Activated CD8-positive, alpha-beta T cell treated with anti-CD3 and anti-CD28 coated beads, Interleukin-2, amount 10 ng/mL, durations not matched to agents 7 days and 5 days (primary cell): ENCODE data around the gene NLRC5. TPM values are rescaled to one million over a fixed set of nuclear protein-coding genes. Genes with fewer than 3 reads are reported as not detected.
A peak's percentile ranks its signal among the peaks of the same experiment; 100 is the strongest.
"Not testable (repeated sequence)": the region's sequence is repeated elsewhere in the genome, so short reads cannot be mapped to it uniquely, and the experiment has no call there.

Source experiments
- ATAC-seq: fragments of 150-1000 bp; cut with Tn5 transposase; one replicate; pipeline ENCODE4 v1.10.0; 2021; ENCODE audit warnings: moderate library complexity
- CTCF ChIA-PET: fragments of 350-600 bp; sonication (Branson Sonifier 250); formaldehyde crosslinking; loops from one replicate; lab custom pipeline; 2021; ENCODE audit warnings: antibody characterized with exemption; lab: Charles Lee
- POLR2A ChIA-PET: fragments of 350-600 bp; sonication (Branson Sonifier 250); formaldehyde crosslinking; loops from one replicate; lab custom pipeline; 2021; ENCODE audit warnings: antibody characterized with exemption; lab: Charles Lee
- DNase-seq: peaks from one replicate; pipeline ENCODE4 v3.0.0-alpha.2; 2020
- H3K27ac Mint-ChIP-seq: one replicate; pipeline ENCODE4 v1.8.0; 2021; ENCODE audit warnings: mild to moderate bottlenecking, mixed read lengths
- H3K27me3 Mint-ChIP-seq: one replicate; pipeline ENCODE4 v1.8.0; 2021; ENCODE audit warnings: low read depth, mixed read lengths
- H3K36me3 Mint-ChIP-seq: one replicate; pipeline ENCODE4 v1.8.0; 2021; ENCODE audit warnings: low read depth, mixed read lengths
- H3K4me1 Mint-ChIP-seq: one replicate; pipeline ENCODE4 v1.8.0; 2021; ENCODE audit warnings: low read depth, mixed read lengths
- H3K4me3 Mint-ChIP-seq: one replicate; pipeline ENCODE4 v1.8.0; 2021; ENCODE audit warnings: mild to moderate bottlenecking, mixed read lengths
- H3K9me3 Mint-ChIP-seq: one replicate; pipeline ENCODE4 v1.8.0; 2022; ENCODE audit warnings: mixed read lengths; ENCODE audit not compliant: insufficient read depth
- total RNA-seq, 2 experiments: library from RNA; stranded (reverse); gene quantifications; one replicate each; pipeline ENCODE4 v1.2.3, GENCODE V29; 2021

NLRC5 gene
- total RNA-seq, 2 experiments from 2014 or later = 280 to 291 TPM

DNA sequence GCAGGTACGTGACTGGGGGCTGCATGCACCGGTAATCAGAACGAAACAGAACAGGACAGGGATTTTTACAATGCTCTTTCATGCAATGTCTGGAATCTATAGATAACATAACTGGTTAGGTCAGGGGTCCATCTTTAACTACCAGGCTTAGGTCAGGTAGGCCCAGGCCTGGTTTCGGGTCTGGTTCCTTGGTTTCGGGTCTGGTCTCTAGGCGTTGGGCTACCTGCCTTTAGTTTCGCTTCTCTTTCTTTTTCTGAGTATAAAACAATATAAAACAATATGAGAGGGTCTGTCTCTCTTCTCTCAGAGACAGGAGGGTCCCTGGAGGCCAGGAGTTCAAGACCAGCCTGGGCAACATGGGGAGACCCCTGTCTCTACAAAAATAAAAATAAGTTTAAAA, 15.5 kb upstream of the NLRC5 start:
- H3K27ac Mint-ChIP-seq, H3K27me3 Mint-ChIP-seq: not testable (repeated sequence)

DNA sequence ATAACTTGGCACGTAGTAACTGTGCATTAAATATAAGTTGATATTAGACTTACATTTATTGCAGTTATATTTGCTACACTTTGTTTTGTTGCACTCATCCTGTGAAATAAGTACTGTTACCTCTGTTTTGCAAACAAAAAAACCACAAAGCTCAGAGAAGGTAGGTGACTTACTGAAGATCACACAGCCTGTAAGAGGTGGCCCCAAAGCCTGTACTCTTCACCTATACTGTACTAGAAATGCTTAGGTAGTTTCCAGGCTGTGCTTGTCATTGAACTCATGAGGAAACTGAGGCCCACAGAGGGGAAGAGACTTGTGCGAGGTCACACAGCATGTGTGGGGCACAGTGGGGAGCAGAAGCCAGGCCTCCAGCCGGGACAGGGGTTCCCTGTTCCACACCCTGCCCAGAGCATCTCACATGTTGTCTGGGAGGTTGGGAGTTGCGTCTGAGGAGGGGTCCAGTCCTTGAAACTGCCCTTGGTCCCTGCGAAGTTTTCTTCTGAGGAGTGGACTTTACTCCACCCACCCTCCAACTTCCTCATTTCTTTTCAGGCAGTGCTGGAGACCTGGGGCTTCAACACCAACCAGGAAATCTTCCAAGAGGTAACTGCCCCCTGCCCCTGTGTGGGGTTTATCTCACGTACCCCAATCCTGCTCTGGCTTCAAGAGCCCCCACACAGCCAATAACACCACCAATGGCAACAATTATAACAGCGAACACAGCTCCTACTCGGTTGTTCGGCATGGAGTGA, 14.6 kb upstream of the NLRC5 start:
- ATAC-seq (no peak), DNase-seq (no peak)
- Mint-ChIP-seq H3K27ac (peak overlapping the region; percentile 16), H3K36me3 (peaks cover 8% of the 10 kb centered on the region), H3K4me3 (no peak overlapping the region), H3K9me3 (no peaks in the 10 kb centered on the region), H3K4me1 (peaks cover 35% of the 10 kb centered on the region), H3K27me3 (no peaks in the 10 kb centered on the region)
- POLR2A ChIA-PET = interaction anchor here (0.7 kb wide), 1 partner anchor 43 kb away, joined by 5 read pairs; no protein-coding TSS in a partner anchor
- CTCF ChIA-PET = interaction anchor here (1.4 to 10.2 kb wide), 2 partner anchors 10 to 13 kb away, joined by 4 to 87 read pairs; no protein-coding TSS in a partner anchor

More for the DNA sequence above, 15.5 kb upstream of the NLRC5 start:
- H3K36me3 Mint-ChIP-seq, DNase-seq, POLR2A ChIA-PET, H3K9me3 Mint-ChIP-seq, ATAC-seq, H3K4me3 Mint-ChIP-seq: not testable (repeated sequence)
- H3K4me1 Mint-ChIP-seq = peaks cover 32% of the 10 kb centered on the region
- CTCF ChIA-PET = interaction anchor here (1.4 to 10.2 kb wide), 2 partner anchors 10 to 13 kb away, joined by 4 to 87 read pairs; no protein-coding TSS in a partner anchor

DNA sequence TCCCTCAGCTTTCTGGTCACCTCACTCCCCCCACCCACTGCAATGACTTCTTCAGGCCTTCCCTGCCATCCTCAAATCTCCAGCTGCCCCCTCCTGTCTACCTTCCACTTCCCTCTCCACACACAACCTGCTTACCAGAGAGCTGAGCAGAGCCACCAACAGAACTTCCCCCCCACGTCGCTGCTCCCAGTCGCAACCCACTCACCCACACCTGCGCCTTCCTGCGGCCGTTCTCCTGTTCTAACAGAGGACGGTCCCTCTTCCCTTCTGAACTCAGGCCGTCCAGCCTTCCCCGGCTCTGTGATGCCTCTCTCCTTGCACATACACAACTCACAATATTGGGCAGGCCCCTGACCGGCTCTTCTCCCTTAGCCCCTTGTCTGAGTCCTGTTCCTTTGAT, 13.6 kb upstream of the NLRC5 start:
- Mint-ChIP-seq H3K9me3 (no peaks in the 10 kb centered on the region), H3K27ac (no peak overlapping the region), H3K36me3 (peaks cover 11% of the 10 kb centered on the region), H3K27me3 (no peaks in the 10 kb centered on the region), H3K4me1 (peaks cover 41% of the 10 kb centered on the region), H3K4me3 (no peak overlapping the region)
- ChIA-PET CTCF (interaction anchor here (10.2 kb wide), 1 partner anchor 11 kb away, joined by 87 read pairs; no protein-coding TSS in a partner anchor), POLR2A (no interaction called here)
- ATAC-seq (no peak), DNase-seq (no peak)

DNA sequence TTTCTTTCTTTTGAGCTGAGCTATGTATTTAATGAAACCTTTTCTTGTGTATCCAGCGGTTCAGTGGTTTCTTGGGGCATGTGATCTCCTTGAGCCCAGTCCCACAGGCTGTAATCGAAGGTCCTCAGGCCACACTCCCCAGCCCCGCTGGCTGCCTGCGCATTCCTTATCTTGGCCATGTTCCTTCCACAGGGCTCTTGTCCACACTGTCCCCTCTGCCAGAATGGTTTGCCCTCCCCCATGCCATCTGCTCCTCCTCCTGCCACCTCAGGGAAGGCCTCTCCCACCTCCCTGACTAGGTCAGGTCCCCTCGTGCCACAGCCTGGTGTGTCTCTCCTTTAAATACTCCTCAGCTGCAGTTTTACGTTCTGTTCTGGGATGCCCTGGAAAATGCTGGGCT, 12.1 kb upstream of the NLRC5 start:
- no peak for DNase-seq
- Mint-ChIP-seq H3K4me3 (no peak overlapping the region), H3K27me3 (no peaks in the 10 kb centered on the region), H3K27ac (no peak overlapping the region), H3K4me1 (peaks cover 53% of the 10 kb centered on the region), H3K9me3 (no peaks in the 10 kb centered on the region), H3K36me3 (peaks cover 25% of the 10 kb centered on the region)
- no peak for ATAC-seq
- ChIA-PET CTCF (interaction anchor here (10.2 kb wide), 1 partner anchor 13 kb away, joined by 87 read pairs; no protein-coding TSS in a partner anchor), POLR2A (interaction anchor here (0.6 to 2.1 kb wide), 3 partner anchors 9 to 30 kb away, joined by 3 to 8 read pairs (median 4); partner anchors contain the start of gene NLRC5)

DNA sequence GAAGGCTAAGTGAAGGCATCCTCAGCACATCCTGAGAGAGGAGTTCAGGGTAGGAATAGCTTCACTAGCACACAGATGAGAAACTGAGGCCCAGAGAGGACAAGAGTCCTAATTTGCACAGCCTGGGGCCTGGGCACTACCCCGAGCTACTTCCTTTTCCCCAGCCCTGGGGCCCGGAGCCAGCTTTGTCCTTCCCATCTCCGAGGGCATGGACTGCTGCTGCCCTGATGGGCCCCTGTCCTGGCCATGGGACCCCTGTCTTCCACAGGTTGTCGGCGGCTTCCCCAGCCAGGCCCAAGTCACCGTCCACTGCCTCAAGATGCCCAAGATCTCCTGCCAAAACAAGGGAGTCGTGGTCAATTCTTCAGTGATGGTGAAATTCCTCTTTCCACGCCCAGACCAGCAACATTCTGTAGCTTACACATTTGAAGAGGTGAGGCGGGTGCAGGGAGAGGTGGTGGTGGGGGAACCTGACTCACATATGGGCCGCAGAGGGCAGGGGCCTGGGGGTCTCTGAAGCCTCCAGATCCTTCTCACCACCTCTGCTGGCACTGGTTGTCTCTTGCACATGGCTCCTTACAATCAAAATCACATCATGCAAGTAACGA, 11.4 kb upstream of the NLRC5 start:
- Mint-ChIP-seq H3K27ac (no peak overlapping the region), H3K4me1 (peaks cover 58% of the 10 kb centered on the region), H3K36me3 (peaks cover 31% of the 10 kb centered on the region), H3K9me3 (no peaks in the 10 kb centered on the region), H3K27me3 (no peaks in the 10 kb centered on the region), H3K4me3 (no peak overlapping the region)
- ATAC-seq (no peak), DNase-seq (no peak)
- CTCF ChIA-PET = interaction anchor here (10.2 kb wide), 1 partner anchor 14 kb away, joined by 87 read pairs; no protein-coding TSS in a partner anchor
- POLR2A ChIA-PET = interaction anchor here (0.6 to 2.1 kb wide), 2 partner anchors 11 to 29 kb away, joined by 3 to 8 read pairs; partner anchors contain the start of gene NLRC5

DNA sequence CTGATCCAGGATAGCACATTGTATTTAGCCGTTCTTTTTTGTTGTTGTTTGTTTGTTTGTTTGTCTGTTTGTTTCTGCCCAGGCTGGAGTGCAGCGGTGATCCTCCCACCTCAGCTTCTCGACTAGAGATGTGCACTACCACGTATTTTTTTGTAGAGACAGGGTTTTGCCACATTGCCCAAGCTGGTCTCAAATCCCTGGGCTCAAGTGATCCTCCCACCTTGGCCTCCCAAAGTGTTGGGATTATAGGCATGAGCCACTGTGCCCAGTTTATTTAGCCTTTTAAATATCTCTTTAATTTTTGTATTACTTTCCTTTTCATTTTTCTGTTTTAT, 9.2 kb upstream of the NLRC5 start:
- Mint-ChIP-seq H3K9me3 (no peaks in the 10 kb centered on the region), H3K36me3 (peaks cover 47% of the 10 kb centered on the region), H3K4me3 (no peak overlapping the region), H3K4me1 (peaks cover 66% of the 10 kb centered on the region), H3K27ac (peak overlapping the region; percentile 1), H3K27me3 (no peaks in the 10 kb centered on the region)
- ChIA-PET CTCF (interaction anchor here (10.2 kb wide), 1 partner anchor 16 kb away, joined by 87 read pairs; no protein-coding TSS in a partner anchor), POLR2A (interaction anchor here (0.8 kb wide), 1 partner anchor 9 kb away, joined by 3 read pairs; the partner anchor contains the start of gene NLRC5)
- ATAC-seq (no peak), DNase-seq (no peak)

DNA sequence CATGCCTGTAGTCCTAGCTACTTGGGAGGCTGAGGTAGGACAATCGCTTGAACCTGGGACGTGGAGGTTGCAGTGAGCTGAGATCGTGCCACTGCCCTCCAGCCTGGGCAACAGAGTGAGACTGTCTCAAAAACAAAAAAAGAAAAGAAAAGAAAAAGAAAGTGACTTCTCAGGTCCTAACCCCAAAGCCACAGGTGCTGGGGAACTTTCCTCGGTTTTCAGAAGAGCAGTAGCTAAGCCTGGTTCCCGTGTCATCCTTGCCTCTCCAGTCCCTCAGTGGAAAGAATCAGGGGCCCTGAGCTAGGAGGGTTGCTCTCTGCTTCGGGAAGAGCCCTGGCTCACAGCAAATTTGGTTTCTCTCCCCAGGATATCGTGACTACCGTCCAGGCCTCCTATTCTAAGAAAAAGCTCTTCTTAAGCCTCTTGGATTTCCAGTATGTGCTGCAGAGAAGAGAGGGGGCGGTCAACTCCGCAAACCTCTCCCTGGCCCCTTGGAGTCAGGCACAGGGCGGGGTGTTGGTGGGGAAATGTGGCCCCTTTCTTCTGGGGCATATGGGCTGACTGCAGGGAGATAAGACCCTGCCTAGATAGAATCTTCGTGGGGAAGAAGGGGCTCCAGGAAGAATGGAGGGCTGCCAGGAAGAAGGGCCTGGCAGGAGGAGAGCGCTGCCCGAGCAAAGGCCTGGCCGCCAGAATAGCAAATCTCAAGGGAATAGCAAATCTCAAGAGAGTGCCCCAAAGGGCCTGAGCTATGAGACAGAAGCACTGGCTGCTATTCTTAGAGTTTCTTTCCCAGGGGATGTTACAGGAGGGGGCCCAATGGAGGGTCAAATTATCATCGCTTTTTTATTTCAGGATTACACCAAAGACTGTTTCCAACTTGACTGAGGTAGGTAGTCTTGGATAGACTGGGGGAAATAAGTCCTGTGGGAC, 8.3 kb upstream of the NLRC5 start:
- POLR2A ChIA-PET = interaction anchor here (0.8 to 1.6 kb wide), 3 partner anchors 9 to 11 kb away, joined by 3 to 4 read pairs (median 3); partner anchors contain the start of gene NLRC5
- peak overlapping the region; percentile 29 for H3K4me3 Mint-ChIP-seq

DNA sequence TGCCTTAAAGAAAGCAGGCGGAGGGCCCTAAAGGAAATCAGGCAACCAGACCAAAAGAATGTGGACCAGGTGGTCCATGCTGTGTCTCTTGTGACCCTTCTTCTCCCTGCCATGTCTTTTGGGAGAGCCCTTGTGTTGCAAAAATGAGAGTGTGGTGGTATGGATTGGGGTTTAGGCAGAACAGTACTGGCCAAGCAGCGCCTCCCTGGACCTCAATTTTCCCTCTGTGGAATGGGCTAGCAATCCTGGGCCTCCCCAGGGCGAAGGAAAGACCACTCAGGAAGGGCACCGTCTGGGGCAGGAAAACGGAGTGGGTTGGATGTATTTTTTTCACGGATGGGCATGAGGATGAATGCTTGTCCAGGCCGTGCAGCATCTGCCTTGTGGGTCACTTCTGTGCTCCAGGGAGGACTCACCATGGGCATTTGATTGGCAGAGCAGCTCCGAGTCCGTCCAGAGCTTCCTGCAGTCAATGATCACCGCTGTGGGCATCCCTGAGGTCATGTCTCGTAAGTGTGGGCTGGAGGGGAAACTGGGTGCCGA, 7.6 kb upstream of the NLRC5 start:
- CTCF ChIA-PET = interaction anchor here (8.5 to 10.2 kb wide), 2 partner anchors 16 to 18 kb away, joined by 87 to 107 read pairs; no protein-coding TSS in a partner anchor
- peak overlapping the region; percentile 66 for H3K27ac Mint-ChIP-seq
- POLR2A ChIA-PET = interaction anchor here (1.0 to 1.6 kb wide), 3 partner anchors 10 to 12 kb away, joined by 3 to 4 read pairs (median 4); no protein-coding TSS in a partner anchor
- no peak for ATAC-seq
- H3K36me3 Mint-ChIP-seq = peaks cover 56% of the 10 kb centered on the region
- peaks cover 72% of the 10 kb centered on the region for H3K4me1 Mint-ChIP-seq
- H3K27me3 Mint-ChIP-seq = no peaks in the 10 kb centered on the region
- no peak for DNase-seq
- H3K9me3 Mint-ChIP-seq = no peaks in the 10 kb centered on the region
- no peak overlapping the region for H3K4me3 Mint-ChIP-seq

More for the DNA sequence above, 8.3 kb upstream of the NLRC5 start:
- Mint-ChIP-seq H3K4me1 (peaks cover 70% of the 10 kb centered on the region), H3K36me3 (peaks cover 56% of the 10 kb centered on the region), H3K27me3 (no peaks in the 10 kb centered on the region), H3K9me3 (no peaks in the 10 kb centered on the region), H3K27ac (peak overlapping the region; percentile 66)
- CTCF ChIA-PET = interaction anchor here (1.0 to 10.2 kb wide), 2 partner anchors 11 to 17 kb away, joined by 4 to 87 read pairs; no protein-coding TSS in a partner anchor
- ATAC-seq (peak; percentile 40), DNase-seq (no peak)

DNA sequence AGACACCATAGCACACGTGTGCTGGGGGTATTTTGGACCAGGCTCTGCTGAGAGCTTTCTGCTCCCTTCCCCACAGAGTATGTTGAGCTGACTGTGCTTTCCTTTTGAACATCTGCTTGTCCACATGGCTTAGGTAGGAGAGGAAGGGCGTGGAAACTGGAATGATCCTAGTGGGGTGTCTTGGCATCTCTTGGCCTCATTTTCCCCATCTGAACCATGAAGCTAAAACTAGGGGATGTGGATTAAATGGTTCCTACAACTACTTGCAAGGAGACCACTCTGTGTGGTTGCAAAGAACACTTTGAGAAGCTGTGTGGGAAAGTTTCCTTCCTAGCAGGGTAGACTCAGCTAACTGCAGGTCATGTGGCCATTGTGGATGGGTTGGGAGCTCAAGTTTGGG, 6.7 kb upstream of the NLRC5 start:
- DNase-seq (no peak), ATAC-seq (no peak)
- CTCF ChIA-PET = interaction anchor here (1.1 to 8.5 kb wide), 2 partner anchors 17 to 59 kb away, joined by 3 to 107 read pairs; no protein-coding TSS in a partner anchor
- Mint-ChIP-seq H3K36me3 (peaks cover 58% of the 10 kb centered on the region), H3K9me3 (no peaks in the 10 kb centered on the region), H3K4me3 (no peak overlapping the region), H3K4me1 (peaks cover 75% of the 10 kb centered on the region), H3K27ac (peak overlapping the region; percentile 78), H3K27me3 (no peaks in the 10 kb centered on the region)
- POLR2A ChIA-PET = interaction anchor here (1.0 to 1.9 kb wide), 6 partner anchors 10 to 57 kb away, joined by 3 to 6 read pairs (median 4); no protein-coding TSS in a partner anchor

DNA sequence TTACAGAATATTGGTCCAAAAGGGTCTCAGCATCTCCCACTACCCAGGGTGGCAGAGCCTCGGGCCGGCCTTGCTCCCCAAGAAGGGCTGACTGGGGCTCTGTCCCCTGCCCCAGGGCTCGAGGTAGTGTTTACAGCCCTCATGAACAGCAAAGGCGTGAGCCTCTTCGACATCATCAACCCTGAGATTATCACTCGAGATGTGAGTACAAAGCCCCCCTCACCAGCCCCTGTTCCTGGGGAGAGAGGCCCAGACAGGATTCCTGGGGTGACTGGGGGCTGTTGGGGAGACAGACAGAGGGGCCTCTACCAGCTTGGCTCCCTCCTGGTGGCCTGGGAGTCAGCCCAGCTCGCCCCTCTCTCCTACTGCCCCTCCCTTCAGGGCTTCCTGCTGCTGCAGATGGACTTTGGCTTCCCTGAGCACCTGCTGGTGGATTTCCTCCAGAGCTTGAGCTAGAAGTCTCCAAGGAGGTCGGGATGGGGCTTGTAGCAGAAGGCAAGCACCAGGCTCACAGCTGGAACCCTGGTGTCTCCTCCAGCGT, 6.1 kb upstream of the NLRC5 start:
- Mint-ChIP-seq H3K4me1 (peaks cover 81% of the 10 kb centered on the region), H3K36me3 (peaks cover 64% of the 10 kb centered on the region), H3K9me3 (no peaks in the 10 kb centered on the region), H3K27me3 (no peaks in the 10 kb centered on the region), H3K27ac (peak overlapping the region; percentile 25), H3K4me3 (no peak overlapping the region)
- ATAC-seq (no peak), DNase-seq (no peak)
- ChIA-PET CTCF (interaction anchor here (1.1 to 8.5 kb wide), 2 partner anchors 18 to 58 kb away, joined by 3 to 107 read pairs; no protein-coding TSS in a partner anchor), POLR2A (interaction anchor here (1.0 to 1.9 kb wide), 7 partner anchors 9 to 56 kb away, joined by 3 to 6 read pairs (median 3); no protein-coding TSS in a partner anchor)
